Measurements from ENCODE around the gene ALG5.

Gene ALG5

DNA sequence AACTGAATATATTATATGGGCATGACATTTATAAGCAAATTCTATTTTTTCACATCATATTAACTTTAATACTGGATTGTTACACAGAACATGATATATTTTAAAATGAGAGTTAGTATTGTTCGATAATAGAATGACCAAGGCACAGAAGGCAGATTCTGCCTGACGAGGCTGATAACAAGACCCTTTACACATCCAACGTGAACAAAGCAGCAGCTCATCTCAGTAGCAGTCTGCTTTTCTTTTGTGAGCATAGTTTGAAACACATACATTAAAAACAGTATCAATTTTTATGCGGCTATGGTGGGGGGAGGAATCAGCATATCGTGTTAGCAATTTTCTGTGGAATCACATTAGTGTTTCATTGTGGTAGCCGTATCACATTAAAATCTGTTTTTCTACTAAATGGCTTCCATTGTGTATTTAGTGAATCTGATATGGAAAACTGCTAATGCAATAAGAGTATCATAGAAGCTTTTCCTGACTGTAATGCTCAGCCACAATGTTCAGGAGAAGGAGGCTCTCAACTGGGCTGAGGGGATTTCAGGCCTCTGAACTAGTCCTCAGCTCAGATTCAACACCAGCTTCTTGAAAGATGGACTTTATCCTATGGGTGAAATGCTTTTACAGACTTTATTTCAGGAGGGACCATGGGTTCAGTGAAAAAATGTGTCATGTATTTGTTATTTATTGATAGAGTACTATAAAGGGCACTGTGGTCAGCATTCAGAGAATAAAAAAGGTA lies 83.1 kb downstream of the ALG5 start:
- ATAC-seq (ENCODE audit: low read depth) (no peak), DNase-seq (ENCODE audit: low spot score in 2 of 2) (no peak)
- H3K27ac Mint-ChIP-seq: no peak overlapping the region
- H3K27me3 Mint-ChIP-seq: peaks cover 20% of the 10 kb centered on the region
- H3K36me3 Mint-ChIP-seq: no peaks in the 10 kb centered on the region
- no peaks in the 10 kb centered on the region for H3K4me1 Mint-ChIP-seq
- H3K9me3 Mint-ChIP-seq: peaks cover 1% of the 10 kb centered on the region
- no peak overlapping the region for H3K4me3 Mint-ChIP-seq

DNA sequence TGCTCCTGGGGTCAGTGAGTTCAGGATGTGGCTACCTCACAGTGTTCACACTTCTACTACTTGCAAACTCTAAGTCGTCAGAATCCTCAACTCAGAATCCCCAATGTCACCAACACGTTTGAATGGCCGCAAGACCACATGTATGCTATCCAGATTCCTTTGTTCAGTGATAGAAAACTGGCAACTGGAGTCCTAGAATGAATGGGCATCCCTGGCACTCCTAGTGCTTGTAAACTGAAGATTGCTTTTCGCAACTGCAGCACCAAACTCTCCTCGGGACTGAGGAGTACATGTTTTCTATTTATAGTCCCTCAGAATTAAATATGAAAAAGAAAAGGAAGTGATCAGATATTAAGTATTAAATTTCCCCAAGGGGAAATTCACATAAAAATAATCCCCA lies 84.0 kb downstream of the ALG5 start:
- Mint-ChIP-seq H3K27me3 (peaks cover 23% of the 10 kb centered on the region), H3K36me3 (no peaks in the 10 kb centered on the region), H3K27ac (no peak overlapping the region), H3K4me1 (no peaks in the 10 kb centered on the region), H3K9me3 (peaks cover 1% of the 10 kb centered on the region), H3K4me3 (no peak overlapping the region)
- DNase-seq (ENCODE audit: low spot score in 2 of 2) (no peak), ATAC-seq (ENCODE audit: low read depth) (no peak)

GRCh38 chr13:36914648-36915047 lies 84.5 kb downstream of the ALG5 start:
- DNase-seq (ENCODE audit: low spot score in 2 of 2) (no peak), ATAC-seq (ENCODE audit: low read depth) (no peak)
- Mint-ChIP-seq H3K27ac (no peak overlapping the region), H3K4me3 (no peak overlapping the region), H3K4me1 (no peaks in the 10 kb centered on the region), H3K27me3 (peaks cover 23% of the 10 kb centered on the region), H3K36me3 (no peaks in the 10 kb centered on the region), H3K9me3 (peaks cover 1% of the 10 kb centered on the region)

GRCh38 chr13:36913463-36913862 lies 85.7 kb downstream of the ALG5 start:
- Mint-ChIP-seq H3K36me3 (no peaks in the 10 kb centered on the region), H3K27me3 (peaks cover 17% of the 10 kb centered on the region)
- DNase-seq (ENCODE audit: low spot score in 2 of 2): no peak

DNA sequence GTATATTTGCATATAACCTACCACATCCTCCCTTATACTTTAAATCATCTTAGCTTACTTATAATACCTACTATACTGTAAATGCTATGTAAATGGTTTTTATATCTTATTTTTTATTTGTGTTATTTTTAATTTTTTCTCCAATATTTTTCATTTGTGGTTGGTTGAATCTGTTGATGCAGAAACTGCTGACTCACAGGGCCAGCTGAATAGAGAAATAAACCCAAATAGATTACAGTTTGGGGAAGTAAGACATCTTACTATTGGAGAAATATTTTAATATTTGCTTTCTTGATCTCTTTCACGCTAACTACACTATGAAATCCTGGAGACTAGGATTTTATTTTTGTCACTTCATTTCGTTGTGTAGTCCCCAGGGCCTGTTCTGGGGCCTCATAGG lies 86.2 kb downstream of the ALG5 start:
- Mint-ChIP-seq H3K9me3 (peaks cover 1% of the 10 kb centered on the region), H3K4me3 (no peak overlapping the region), H3K27me3 (peaks cover 17% of the 10 kb centered on the region), H3K4me1 (no peaks in the 10 kb centered on the region), H3K27ac (no peak overlapping the region), H3K36me3 (no peaks in the 10 kb centered on the region)
- no peak for DNase-seq (ENCODE audit: low spot score in 2 of 2)
- ATAC-seq (ENCODE audit: low read depth): no peak

More at GRCh38 chr13:36913463-36913862, 85.7 kb downstream of the ALG5 start:
- peaks cover 1% of the 10 kb centered on the region for H3K9me3 Mint-ChIP-seq
- H3K27ac Mint-ChIP-seq: no peak overlapping the region
- no peaks in the 10 kb centered on the region for H3K4me1 Mint-ChIP-seq
- no peak overlapping the region for H3K4me3 Mint-ChIP-seq
- no peak for ATAC-seq (ENCODE audit: low read depth)

GRCh38 chr13:36912369-36912768 lies 86.8 kb downstream of the ALG5 start:
- Mint-ChIP-seq H3K27me3 (peaks cover 17% of the 10 kb centered on the region), H3K4me3 (no peak overlapping the region), H3K27ac (no peak overlapping the region), H3K4me1 (no peaks in the 10 kb centered on the region), H3K36me3 (no peaks in the 10 kb centered on the region), H3K9me3 (peaks cover 1% of the 10 kb centered on the region)
- DNase-seq (ENCODE audit: low spot score in 2 of 2): no peak
- no peak for ATAC-seq (ENCODE audit: low read depth)

DNA sequence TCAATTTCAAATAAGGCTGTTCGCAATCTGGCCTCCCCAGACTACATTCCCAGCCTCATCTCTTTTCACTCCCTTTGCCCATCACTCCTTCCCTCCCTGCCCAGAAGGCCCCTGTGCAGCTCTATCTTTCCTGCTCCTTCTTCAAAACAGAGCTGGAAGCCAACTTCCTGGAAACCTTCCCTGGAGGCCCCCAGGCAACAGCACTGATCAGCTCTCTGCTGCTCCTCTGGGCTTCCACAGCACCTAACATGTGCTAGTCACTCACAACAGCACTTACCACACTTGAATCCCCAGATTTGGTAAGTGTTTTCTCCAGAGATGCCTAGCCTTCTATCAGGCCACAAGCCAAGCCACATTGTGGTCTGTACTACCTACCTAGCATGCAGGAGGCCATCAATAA lies 88.6 kb downstream of the ALG5 start:
- Mint-ChIP-seq H3K36me3 (no peaks in the 10 kb centered on the region), H3K4me1 (no peaks in the 10 kb centered on the region), H3K27ac (no peak overlapping the region), H3K27me3 (peaks cover 16% of the 10 kb centered on the region), H3K9me3 (peaks cover 1% of the 10 kb centered on the region), H3K4me3 (no peak overlapping the region)
- ATAC-seq (ENCODE audit: low read depth) (no peak), DNase-seq (ENCODE audit: low spot score in 2 of 2) (no peak)

GRCh38 chr13:36907821-36908220 lies 91.3 kb downstream of the ALG5 start:
- H3K4me3 Mint-ChIP-seq: no peak overlapping the region
- ATAC-seq (ENCODE audit: low read depth) (no peak), DNase-seq (ENCODE audit: low spot score in 2 of 2) (no peak)
- H3K4me1 Mint-ChIP-seq: no peaks in the 10 kb centered on the region
- H3K9me3 Mint-ChIP-seq: no peaks in the 10 kb centered on the region
- no peaks in the 10 kb centered on the region for H3K36me3 Mint-ChIP-seq
- H3K27ac Mint-ChIP-seq: no peak overlapping the region
- peaks cover 11% of the 10 kb centered on the region for H3K27me3 Mint-ChIP-seq

DNA sequence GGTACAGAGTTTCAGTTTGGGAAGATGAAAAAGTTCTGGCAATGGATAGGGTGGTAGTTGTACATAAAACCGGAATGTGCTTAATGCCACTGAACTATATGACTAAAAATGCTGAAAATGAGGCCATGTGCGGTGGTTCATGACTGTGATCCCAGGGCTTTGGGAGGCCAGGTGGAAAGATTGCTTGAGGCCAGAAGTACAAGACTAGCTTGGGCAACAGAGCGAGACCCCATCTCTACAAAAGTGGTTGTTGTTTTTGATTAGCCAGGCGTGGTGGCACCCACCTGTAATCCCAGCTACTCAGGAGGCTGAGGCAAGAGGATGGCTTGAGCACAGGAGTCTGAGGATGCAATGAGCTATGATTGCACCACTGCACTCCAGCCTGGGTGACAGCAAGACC lies 91.9 kb downstream of the ALG5 start:
- Mint-ChIP-seq H3K27me3 (peaks cover 13% of the 10 kb centered on the region), H3K9me3 (no peaks in the 10 kb centered on the region), H3K27ac (no peak overlapping the region), H3K4me3 (no peak overlapping the region), H3K36me3 (no peaks in the 10 kb centered on the region), H3K4me1 (no peaks in the 10 kb centered on the region)
- DNase-seq (ENCODE audit: low spot score in 2 of 2): no peak
- ATAC-seq (ENCODE audit: low read depth): no peak

DNA sequence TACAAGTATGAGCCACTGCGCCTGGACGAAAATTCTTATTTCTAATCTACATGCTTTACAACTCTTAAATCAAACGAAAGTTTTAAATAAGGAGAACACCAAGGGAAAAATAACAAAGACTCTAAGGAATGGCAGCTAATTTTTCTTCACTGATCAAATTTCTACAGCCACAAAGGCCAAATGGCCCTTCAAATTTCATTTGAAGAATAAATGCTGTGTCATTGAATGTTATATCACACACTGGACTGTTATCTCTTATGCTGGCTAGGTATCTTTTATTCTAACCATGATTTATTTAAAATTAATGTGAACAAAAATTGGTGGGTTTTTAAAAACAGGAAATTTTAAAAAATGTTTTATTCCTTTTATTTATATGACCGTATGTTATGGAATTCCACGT lies 93.2 kb downstream of the ALG5 start:
- Mint-ChIP-seq H3K27me3 (peaks cover 11% of the 10 kb centered on the region), H3K9me3 (no peaks in the 10 kb centered on the region), H3K4me1 (no peaks in the 10 kb centered on the region), H3K27ac (no peak overlapping the region), H3K36me3 (no peaks in the 10 kb centered on the region), H3K4me3 (no peak overlapping the region)
- DNase-seq (ENCODE audit: low spot score in 2 of 2) (no peak), ATAC-seq (ENCODE audit: low read depth) (no peak)

- Mint-ChIP-seq H3K27ac (no peak overlapping the region), H3K36me3 (no peaks in the 10 kb centered on the region), H3K9me3 (no peaks in the 10 kb centered on the region), H3K4me3 (no peak overlapping the region), H3K27me3 (peaks cover 13% of the 10 kb centered on the region), H3K4me1 (no peaks in the 10 kb centered on the region)
- ATAC-seq (ENCODE audit: low read depth): no peak
- DNase-seq (ENCODE audit: low spot score in 2 of 2): no peak
Observed at GRCh38 chr13:36903925-36904595, 95.1 kb downstream of the ALG5 start.
